Measurements from ENCODE around the gene SUMO2.
"Not testable (repeated sequence)": the region's sequence is repeated elsewhere in the genome, so short reads cannot be mapped to it uniquely, and the experiment has no call there.

Gene SUMO2

DNA sequence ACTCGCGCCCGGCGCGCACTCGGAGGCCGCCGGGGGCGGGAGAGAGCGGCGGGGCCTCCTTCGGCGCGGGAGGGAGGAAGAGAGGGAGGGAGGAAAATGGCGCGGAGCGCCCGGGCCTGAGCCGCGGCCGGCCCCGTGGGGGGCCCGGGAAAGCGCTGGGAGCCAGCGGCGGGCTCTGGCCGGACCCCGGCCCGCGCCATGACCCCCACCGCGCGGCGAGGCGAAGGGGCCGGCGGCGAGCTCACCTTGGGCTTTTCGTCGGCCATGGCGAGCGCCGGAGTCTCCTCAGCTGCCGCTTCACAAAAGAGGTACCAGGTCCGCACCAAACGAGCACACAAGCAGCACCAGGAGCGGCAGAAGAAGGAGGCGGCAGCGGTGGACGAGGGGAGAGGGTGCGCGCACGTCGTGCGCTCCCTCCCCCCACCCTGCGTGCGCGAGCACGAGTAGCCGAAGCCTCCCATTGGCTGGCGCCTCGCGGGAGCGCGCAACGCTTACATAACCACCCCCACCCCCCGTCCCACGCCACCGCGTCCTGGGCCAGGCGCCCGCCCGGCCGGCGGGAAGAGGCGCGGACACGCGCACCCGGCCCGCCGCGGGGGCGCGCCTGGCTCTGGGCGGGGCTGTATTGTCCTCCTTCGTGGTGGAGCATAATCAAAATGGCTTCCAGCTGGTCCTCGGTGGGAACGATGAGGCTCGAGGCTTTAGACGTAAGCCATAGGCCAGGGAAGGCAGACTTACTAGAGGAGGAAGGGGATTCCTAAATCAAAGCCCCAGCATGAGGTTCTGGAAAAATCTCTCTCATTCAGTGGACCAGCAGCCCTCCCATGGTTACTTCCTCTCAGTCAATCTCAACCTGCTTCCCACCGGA is at the start of gene SUMO2:
SUMO2 (minus strand) TSS at position 391 of the 868 bp plus-strand sequence; CDS start at position 266, 125 bp downstream.
- DNase-seq, result peak; percentile 97

DNA sequence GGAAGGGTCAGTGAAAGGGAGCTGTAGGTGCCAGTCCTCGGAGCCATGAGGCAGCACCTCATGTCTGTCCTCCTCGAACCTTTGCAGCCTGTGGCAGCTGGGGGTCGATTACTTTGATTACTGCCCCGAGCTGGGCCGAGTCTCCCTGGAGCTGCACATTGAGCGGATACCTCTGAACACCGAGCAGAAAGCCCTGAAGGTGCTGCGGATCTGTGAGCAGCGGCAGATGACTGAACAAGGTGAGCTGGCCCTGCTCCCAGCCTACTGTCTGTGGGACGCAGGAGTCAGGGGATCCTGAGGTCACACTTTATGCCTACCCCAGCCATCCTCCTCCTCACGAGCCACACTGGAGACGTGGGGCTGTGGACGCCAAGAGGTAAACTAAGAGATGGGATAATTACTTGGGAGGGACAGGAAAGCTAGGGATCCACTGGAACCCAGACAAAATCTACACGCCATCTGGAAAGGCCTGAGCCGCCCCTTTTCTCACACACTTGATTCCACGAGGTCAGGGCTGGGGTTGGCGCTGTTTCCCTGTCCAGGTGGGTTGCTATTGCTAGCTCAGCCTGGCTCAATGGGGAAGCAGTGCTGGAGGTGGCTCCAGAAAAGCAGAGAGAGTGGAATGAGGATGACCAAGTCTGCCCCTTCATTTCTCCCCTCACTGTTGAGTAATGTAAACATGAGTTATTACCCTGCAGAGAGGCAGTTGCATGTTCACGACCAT is 49.1 kb upstream of the SUMO2 start:
- DNase-seq, result no peak

DNA sequence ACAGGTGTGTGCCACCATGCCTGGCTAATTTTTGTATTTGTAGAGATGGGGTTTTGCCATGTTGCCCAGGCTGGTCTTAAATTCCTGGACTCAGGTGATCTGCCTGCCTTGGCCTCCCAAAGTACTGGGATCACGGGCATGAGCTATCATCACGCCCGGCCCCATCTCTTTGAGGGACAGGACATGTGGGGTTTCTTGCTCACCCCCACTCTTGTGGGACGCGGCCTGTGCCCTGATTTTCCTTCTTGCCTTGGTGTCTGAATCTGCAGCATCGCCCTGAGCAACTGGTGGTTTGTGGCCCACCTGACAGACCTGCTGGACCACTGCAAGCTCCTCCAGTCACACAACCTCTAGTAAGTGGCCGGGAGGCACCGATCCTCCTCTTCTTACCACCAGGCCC is 48.3 kb upstream of the SUMO2 start:
- no peak for DNase-seq

DNA sequence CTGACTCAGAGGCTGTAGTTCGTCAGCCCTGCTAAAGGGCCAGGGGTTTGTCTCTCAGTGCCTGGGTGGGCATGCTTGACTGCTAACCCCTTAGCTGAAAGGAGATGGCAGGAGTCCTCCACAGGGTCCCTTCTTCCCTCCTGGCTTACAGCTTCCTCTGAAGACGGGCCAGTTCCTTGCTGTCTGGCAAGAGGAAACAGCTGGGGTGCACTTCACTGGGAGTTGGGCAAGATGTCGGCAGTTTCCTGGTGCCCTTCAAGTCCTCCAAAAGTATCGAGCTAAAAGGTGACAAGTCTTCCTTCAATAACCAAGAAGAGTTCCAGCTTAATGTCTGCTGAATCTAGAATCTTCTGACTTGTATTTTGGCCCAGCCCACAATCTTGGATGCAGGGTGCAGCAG is 46.1 kb upstream of the SUMO2 start:
- DNase-seq, result no peak

DNA sequence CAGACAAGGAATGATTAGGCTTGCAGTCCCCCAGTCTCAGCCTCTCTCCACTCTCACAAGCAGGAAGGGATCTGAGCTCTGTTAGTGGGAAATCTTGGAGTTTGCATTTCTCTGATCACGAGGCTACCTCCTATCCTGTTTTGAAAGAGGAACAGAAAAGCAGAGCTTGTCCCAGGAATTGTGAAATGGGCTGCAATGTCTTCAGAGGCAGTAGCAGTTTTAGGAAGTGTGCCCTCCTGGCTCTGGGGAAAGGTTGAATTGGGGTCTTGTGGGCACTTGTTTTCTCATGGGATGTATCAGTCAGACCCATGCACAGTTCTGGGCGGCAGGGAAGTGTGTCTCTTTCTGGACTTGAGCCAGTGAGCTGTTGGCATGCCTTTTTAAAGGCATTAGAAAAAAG is 45.5 kb upstream of the SUMO2 start:
- no peak for DNase-seq

DNA sequence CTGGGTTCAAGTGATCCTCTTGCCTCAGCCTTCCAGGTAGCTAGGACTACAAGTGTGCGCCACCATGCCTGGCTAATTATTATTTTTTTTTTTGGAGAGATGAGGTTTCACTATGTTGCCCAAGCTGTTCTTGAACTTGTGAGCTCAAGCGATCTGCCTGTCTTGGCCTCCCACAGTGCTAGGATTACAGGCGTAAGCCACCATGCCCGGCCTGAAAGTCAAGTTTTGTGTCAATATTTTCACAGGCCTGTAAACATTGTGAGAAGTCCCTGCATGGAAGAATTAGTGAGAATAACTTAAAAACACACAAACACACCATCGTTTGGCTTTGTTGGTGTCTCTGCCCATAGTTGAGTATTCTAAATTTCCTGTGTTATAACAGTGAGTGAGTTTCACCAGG is 45.0 kb upstream of the SUMO2 start:
- DNase-seq, result no peak

DNA sequence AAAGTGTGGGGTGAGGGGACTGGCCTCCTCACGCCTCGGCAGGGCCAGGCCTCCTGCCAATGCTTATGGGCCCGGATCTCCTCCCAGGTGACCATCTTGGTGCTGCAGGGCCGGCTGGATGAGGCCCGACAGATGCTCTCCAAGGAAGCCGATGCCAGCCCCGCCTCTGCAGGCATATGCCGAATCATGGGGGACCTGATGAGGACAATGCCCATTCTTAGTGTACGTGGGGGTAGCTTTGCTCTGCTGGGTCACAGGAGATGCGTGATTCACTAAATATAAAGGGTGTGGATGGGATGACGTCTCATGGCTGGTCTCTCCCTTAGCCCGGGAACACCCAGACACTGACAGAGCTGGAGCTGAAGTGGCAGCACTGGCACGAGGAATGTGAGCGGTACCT is 42.3 kb upstream of the SUMO2 start:
- DNase-seq, result no peak

DNA sequence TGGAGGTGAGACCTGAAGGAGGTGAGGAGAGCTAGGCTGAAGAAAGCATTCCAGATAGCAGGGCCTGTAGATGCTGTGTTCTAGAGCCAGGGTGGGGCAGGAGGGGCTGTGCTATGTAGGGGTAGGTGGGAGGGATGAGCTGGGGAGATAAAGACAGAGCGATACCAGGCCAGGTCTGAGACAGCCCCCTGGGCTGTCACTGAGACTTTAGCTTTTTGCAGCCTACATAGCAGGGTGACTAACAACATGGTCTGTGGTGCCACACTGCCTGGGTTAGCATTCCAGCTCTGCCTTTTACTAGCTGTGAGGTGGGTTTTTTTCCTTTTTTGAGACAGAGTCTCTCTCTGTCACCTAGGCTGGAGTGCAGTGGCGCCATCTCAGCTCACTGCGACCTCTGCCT is 37.1 kb upstream of the SUMO2 start:
- DNase-seq, result no peak

DNA sequence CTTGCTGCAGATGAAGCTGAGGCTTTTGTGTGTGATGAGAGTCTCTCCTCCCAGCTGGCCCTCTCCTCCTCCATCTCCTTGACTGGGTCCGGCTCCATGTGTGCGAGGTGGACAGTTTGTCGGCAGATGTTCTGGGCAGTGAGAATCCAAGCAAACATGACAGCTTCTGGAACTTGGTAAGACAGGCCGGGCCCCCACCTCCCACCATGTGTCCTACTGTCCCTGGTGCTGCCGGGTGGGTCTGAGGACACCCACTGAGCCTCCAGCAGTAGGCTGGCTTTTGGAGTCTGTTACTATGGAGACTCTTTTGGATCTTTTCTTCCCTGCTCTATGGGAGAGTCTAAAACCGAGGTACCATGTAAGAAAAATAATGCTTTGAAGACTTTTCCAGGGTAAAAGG is 35.4 kb upstream of the SUMO2 start:
- no peak for DNase-seq

DNA sequence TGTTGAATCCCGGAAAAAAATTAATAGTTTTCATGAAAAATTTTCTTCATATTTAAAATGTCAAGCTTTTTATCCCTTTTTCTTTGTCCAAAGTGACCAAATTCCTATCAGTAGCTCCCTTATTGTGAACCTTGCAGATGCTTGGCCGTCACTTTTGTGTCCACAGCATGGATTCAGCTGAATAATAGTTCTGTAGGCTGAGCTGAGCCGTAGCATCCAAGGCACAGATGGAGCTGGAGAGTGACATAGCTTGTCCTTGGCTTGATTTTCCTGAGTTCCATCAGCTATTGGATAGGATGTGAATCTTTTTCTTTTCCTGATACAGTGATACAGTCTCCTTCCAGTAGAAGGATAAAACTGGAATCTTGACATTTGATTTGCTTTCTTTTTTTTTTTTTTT is 26.3 kb upstream of the SUMO2 start:
- no peak for DNase-seq

DNA sequence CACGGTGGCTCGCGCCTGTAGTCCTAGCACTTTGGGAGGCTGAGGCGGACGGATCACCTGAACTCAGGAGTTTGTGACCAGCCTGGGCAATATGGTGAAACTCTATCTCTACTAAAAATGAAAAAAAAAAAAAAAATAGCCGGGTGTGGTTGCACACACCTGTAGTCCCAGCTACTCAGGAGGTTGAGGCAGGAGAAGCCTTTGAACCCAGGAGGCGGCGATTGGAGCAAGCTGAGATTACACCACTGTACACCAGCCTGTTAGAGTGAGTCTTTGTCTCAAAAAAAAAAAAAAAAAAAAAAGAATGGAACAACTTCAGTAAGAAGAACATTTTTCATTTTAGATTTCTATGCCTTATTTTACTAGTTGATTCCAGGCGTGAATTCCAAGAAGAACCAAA is 25.4 kb upstream of the SUMO2 start:
- DNase-seq, result no peak

DNA sequence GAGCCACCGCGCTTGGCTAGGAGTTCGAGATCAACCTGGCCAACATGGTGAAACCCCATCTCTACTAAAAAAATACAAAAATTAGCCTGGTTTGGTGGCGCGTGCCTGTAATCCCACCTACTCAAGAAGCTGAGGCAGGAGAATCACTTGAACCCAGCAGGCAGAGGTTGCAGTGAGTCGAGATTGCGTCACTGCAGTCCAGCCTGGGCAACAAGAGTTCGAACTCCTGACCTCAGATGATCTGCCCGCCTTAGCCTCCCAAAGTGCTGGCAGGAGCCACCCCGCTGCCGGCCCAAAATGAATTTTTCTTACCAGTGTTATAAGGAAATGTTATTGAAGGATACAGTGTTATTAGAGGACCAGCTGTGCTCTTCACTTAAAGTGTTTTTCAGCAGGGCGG is 25.0 kb upstream of the SUMO2 start:
- DNase-seq, result no peak

DNA sequence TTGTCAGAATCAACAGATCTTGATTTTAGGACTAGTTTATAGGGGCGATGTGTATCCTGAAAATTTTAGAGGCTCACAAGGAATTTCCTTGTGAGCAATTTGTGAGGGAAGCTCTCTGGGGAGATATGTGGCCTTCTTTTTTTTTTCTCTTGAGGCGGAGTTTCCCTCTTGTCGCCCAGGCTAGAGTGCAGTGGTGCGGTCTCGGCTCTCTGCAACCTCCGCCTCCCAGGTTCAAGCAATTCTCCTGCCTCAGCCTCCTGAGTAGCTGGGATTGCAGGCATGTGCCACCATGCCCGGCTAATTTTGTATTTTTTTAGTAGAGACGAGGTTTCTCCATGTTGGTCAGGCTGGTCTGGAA is 24.3 kb upstream of the SUMO2 start:
- not testable (repeated sequence) for DNase-seq

DNA sequence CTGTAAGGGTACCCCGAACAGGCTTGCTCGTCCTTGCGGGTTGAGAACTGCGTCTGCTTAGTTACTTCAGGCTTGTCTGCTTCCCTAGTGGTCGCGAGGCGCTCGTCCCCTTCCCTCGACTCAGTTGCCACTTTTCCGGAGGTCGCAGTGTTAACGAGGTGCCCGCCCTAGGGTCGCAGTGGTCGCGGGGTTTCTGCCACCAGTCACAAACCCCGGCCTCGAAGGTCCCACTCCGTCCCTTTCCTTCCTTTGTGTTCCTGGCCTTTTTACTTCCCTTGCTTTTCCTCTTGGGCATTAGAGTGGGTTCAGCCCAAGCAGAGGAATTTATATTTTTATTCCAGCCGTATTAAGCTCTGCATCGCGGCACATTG is 23.0 kb upstream of the SUMO2 start:
- DNase-seq, result no peak

DNA sequence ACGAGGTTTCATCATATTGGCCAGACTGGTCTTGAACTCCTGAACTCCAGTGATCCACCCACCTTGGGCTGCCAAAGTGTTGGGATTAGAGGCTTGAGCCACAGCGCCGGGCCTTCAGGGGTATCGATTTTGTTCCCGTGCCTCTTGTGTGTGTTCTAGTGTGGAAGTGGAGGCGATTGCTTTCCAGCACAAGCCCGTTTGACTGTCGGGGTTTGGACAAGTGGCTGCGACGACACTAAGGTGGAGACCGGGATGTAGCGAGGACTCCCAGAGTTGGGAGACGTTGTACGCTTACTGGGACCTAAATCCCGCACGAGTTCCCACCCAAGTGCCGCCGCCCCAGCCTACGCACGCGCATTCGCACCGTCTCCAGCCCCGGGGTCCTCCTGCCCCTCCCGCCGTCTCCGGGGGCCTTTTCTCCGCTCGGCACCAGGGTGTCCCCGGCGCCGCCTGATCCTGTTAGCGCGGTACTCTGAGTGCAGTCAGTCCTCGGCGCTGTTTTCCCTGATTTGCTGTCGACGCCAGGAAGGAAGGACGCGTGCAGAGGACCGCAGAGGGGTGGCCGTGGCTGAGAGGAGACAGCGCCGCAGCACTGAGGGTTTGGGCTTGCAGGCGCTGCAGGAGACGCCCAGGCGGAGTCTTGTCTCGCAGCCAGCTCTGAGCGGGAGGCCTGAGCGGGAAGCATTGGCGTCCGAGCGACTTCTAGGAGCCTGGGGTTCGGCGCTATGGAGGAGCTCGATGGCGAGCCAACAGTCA is 22.5 kb upstream of the SUMO2 start, which contains the start of gene NUP85:
NUP85 (plus strand) TSS at position 643 of the 756 bp plus-strand sequence; CDS start at position 726, 83 bp downstream.
- DNase-seq, result peak; percentile 99

DNA sequence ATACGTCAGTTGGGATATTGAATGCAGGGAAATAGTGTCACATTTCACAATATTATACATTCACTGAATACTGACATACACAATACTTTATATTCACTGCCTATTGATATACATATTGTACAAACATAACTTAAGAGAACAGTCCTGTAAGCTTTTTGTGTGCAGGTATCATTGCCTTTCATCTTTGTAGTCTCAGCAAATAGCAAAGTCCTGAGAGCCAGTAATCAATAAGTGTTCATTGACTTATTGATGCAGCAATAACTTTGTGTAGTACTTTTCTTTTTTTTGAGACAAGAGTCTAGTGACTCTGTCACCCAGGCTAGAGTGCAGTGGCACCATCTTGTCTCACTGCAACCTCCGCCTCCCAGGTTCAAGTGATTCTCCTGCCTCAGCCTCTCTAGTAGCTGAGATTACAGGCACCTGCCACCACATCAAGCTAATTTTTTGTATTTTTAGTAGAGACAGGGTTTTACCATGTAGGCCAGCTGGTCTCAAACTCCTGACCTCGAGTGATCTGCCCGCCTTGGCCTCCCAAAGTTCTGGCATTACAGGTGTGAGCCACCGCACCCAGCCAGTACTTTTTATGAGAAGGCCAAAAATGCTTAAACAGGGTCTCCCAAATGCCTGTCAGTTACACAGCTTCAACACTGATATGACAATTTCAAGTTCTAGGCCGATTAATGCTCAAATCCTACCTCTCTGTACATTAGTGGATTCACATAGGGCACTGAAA is 17.3 kb upstream of the SUMO2 start:
- DNase-seq, result no peak

DNA sequence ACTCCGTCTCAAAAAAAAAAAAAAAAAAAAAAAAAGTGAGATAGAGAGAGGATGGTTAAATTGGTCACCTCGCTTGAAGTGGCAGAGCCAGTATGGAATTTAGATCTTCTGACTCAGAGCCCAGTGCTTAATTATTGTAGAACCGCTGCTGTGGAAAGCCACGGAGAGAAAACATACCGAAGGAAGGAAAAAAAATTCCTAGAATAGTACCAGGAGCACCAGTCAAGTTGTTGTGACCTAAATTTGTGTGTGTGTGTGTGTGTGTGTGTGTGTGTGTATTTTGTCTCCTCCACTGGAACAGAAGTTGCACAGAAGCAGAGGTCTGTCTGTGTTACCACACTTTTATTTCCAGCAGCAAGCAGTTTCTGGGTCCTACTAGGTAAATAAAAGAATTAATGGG is 12.1 kb upstream of the SUMO2 start:
- no peak for DNase-seq

DNA sequence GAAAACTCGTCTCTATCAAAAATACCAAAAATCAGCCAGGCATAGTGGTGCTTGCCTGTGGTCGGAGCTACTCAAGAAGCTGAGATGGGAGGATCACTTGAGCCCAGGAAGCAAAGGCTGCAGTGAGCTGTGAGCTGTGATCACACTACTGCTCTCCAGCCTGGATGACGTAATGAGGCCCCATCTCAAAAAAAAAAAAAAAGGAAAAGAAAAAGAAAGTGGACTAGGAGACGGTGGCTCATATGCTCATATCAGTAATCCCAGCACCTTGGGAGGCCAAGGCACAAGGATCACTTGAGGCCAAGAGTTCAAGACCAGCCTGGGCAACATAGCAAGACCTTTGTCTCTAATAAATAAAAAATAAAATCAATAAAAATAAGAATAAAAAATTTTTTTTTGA is 8.8 kb upstream of the SUMO2 start:
- no peak for DNase-seq

DNA sequence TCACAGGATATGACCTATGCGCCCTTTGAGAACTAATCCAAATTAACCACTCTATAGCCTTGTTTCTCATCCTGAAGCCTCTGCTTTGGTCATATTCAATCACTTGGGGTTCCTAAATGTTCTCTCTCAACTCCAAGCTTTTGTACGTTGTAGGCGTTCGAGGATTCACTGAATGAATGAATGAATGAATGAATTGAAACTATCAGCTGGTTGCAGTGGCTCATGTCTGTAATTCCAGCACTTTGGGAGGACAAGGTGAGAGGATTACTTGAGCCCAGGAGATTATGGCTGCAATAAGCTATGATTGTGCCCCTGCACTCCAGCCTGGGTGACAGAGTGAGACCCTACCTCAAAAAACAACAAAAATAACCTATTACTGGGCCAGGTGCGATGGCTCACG is 5.9 kb upstream of the SUMO2 start:
- DNase-seq, result peak; percentile 26

DNA sequence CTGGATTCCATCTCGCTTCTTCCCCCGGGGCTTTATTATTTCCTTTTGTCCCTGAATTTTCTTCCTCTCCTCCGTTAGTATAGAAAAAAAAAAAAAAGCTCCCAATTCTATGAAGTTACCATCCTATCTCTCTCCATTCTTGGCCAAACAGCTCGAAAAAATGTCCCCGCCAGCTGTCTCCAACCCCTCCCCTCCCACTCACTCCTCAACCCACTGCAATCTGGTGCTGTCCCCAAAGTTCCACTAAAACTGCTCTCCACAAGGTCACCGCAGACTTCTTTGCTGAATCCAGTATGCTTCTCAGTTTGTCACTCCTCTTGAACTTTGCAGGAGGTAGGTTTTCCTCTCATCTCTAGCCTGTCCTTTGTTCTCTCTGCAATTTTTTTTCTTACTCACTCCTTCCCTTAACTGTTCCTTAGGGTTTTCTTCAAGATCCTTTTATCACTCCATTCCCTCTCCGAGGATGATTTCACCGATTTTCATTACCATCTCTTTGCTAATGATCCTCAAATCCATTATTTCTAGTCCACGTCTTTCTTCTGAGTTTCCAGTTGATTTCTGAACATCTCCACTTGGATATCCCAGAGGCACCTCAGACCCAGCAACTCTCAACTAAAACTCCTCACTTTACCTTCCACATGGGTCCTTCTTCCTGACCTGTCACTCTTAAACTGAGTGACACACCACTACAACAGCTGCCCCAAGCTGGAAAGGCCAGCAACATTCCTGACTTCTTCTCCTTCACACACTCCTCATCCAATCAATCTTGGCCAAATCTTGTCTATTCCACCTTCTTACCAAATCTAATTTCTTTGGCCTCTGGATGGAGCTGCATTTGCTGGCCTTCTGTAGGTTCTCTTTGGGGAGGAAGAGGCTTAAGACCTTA is 1.5 kb upstream of the SUMO2 start:
- no peak for DNase-seq

DNA sequence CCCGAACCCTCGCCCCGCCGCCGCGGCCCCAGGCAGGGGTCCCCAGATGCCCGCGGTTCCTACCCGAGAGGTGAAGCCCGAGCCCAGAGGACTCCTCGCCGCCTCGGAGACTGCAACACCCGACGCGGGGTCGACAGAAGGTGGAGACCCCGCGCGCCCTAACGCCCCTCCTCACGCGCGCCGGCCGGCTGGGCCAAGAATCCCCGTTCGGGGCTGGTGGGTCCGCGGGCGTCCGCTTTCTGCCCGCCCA is 515 bp downstream of the SUMO2 start:
- peak; percentile 56 for DNase-seq

DNA sequence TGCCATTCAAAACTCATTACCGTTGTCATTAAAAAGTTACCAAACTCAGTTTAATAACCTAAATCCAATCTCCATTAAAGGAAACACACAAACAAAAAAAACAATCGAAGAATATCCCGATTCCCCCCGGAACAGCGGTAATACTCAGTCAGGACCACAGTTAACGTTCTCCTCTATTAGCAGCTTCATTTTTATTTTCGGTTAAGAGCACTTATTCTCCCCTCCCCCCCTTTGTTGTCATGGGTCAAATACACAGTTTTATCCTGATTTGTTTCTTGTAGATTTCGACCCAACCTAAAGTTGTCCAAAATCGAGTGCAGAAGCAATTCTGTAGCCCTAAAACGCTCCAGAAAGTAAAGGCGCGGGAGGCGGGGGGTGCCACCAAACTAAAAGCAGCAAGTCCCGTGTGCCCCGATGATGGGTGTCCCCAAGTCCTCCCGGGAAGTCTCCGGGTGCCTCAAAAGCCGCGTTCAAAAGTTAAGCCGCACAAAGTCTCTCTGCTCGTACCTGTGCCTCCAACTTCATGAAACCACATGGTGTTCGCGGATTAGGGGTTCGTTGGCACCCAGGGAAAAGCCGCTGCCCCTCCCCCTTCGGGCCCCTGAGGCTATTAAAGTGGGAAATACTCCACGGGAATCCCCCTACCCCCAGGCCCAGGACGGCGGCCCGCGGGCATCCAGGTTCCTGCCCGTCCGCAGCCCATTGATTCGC is 996 bp downstream of the SUMO2 start:
- peak; percentile 50 for DNase-seq

Data from NCI-H82 (cell line).